Caco-2 (cell line): ENCODE data around the gene CDC42EP5. TPM values are rescaled to one million over a fixed set of nuclear protein-coding genes. Genes with fewer than 3 reads are reported as not detected.

Experiments
- BruUV-seq: library from RNA; stranded (reverse); fragments of 400-500 nt; replicated peaks from 2 replicates; lab custom pipeline; 2021; lab: Mats Ljungman, UMichigan
- CTCF ChIA-PET: fragments of 300-600 bp; sonication (Branson Sonifier 250); formaldehyde crosslinking; loops from one replicate; lab custom pipeline; 2022; ENCODE audit warnings: antibody characterized with exemption; lab: Charles Lee
- POLR2A ChIA-PET: fragments of 300-600 bp; sonication (Branson Sonifier 250); formaldehyde crosslinking; loops from one replicate; lab custom pipeline; 2022; ENCODE audit warnings: antibody characterized with exemption; lab: Charles Lee
- DNase-seq, 2 experiments: peaks; one replicate each; pipeline versions ENCODE4 v3.0.0 to v3.0.0-alpha.2; 2020 to 2022
- H3K27me3 ChIP-seq: replicated peaks from 2 replicates; pipeline ENCODE4 v1.6.0; 2011; ENCODE audit warnings: low read length; ENCODE audit not compliant: control insufficient read depth, insufficient read depth
- H3K36me3 ChIP-seq: 2 replicates; pipeline ENCODE4 v1.5.1; 2011; ENCODE audit warnings: low read length; ENCODE audit not compliant: control insufficient read depth, insufficient read depth
- H3K4me1 ChIP-seq: fragments of 250-450 bp; sonication (Bioruptor Pico); 2 replicates; pipeline ENCODE4 v1.5.1; 2020; ENCODE audit warnings: mild to moderate bottlenecking
- H3K4me3 ChIP-seq: 2 replicates; pipeline ENCODE4 v1.5.1; 2011; ENCODE audit warnings: low read depth, mild to moderate bottlenecking, control low read depth, low read length
- H3K9me3 ChIP-seq: fragments of 250-450 bp; sonication (Bioruptor Pico); 2 replicates; pipeline ENCODE4 v1.5.1; 2020; ENCODE audit warnings: mild to moderate bottlenecking, moderate library complexity
- H3K27ac Mint-ChIP-seq: one replicate; pipeline ENCODE4 v1.8.0; 2022; ENCODE audit warnings: mixed read lengths; ENCODE audit not compliant: unreplicated experiment
- H3K27me3 Mint-ChIP-seq: one replicate; pipeline ENCODE4 v1.8.0; 2022; ENCODE audit warnings: mixed read lengths; ENCODE audit not compliant: insufficient read depth, unreplicated experiment
- H3K36me3 Mint-ChIP-seq: one replicate; pipeline ENCODE4 v1.8.0; 2022; ENCODE audit warnings: mild to moderate bottlenecking, mixed read lengths; ENCODE audit not compliant: insufficient read depth, unreplicated experiment
- H3K4me1 Mint-ChIP-seq: one replicate; pipeline ENCODE4 v1.8.0; 2022; ENCODE audit warnings: low read depth, mixed read lengths; ENCODE audit not compliant: unreplicated experiment
- H3K4me3 Mint-ChIP-seq: one replicate; pipeline ENCODE4 v1.8.0; 2022; ENCODE audit warnings: mild to moderate bottlenecking, moderate library complexity, mixed read lengths; ENCODE audit not compliant: unreplicated experiment
- H3K9me3 Mint-ChIP-seq: one replicate; pipeline ENCODE4 v1.8.0; 2022; ENCODE audit warnings: mixed read lengths; ENCODE audit not compliant: unreplicated experiment
- CTCF ChIP-seq, 2 experiments: fragments of 200-600 bp in 1 of 2; IDR thresholded peaks; 1 replicate in 1 of 2; 2 replicates in 1 of 2; pipeline versions ENCODE4 v1.5.1 to v1.8.0; 2011 to 2022; ENCODE audit warnings: antibody characterized with exemption in 1 of 2, control low read depth in 1 of 2, inconsistent platforms in 1 of 2, low read depth in 1 of 2, low read length in 1 of 2, mild to moderate bottlenecking in 1 of 2, moderate library complexity in 1 of 2; ENCODE audit not compliant: insufficient read depth in 1 of 2, severe bottlenecking in 1 of 2, unreplicated experiment in 1 of 2
- intact Hi-C: fragments of 100-400 bp; cut with micrococcal nuclease; formaldehyde crosslinking; loops from one replicate; pipeline ENCODE4 v1.10.0; 2022; ENCODE audit not compliant: unreplicated experiment
- total RNA-seq: library from RNA; stranded (reverse); gene quantifications from 2 replicates; pipeline ENCODE4 v1.2.3, GENCODE V29; 2022

CDC42EP5 gene
- total RNA-seq, 1 experiment from 2014 or later = 8.6 TPM

GRCh38 chr19:54484451-54484850, 11.4 kb upstream of the CDC42EP5 start:
- POLR2A ChIA-PET = no interaction called here
- no peaks in the 10 kb centered on the region for H3K36me3 ChIP-seq
- intact Hi-C loops = no loop called here
- no peak for DNase-seq
- H3K27me3 ChIP-seq = no peaks in the 10 kb centered on the region
- no peak for TF ChIP-seq CTCF (IDR thresholded peaks at IDR 0.05; ENCODE audit: insufficient read depth in 1 of 2, low read depth in 1 of 2, low read length in 1 of 2, severe bottlenecking in 1 of 2, unreplicated experiment in 1 of 2)
- H3K9me3 Mint-ChIP-seq = no peaks in the 10 kb centered on the region
- no peak overlapping the region for H3K4me3 Mint-ChIP-seq
- BruUV-seq = no TSS peak
- no peak overlapping the region for H3K4me3 ChIP-seq
- peaks cover 21% of the 10 kb centered on the region for H3K27me3 Mint-ChIP-seq
- no peak overlapping the region for H3K27ac Mint-ChIP-seq
- no peaks in the 10 kb centered on the region for H3K4me1 ChIP-seq
- H3K36me3 Mint-ChIP-seq = no peaks in the 10 kb centered on the region
- H3K4me1 Mint-ChIP-seq = no peaks in the 10 kb centered on the region
- CTCF ChIA-PET = interaction anchor here (0.7 kb wide), 1 partner anchor 14 kb away, joined by 4 read pairs; no protein-coding TSS in a partner anchor
- H3K9me3 ChIP-seq = no peaks in the 10 kb centered on the region

GRCh38 chr19:54482889-54483288, 9.8 kb upstream of the CDC42EP5 start:
- Histone ChIP-seq H3K4me1 (no peaks in the 10 kb centered on the region), H3K27me3 (no peaks in the 10 kb centered on the region), H3K36me3 (no peaks in the 10 kb centered on the region), H3K9me3 (no peaks in the 10 kb centered on the region), H3K4me3 (no peak overlapping the region)
- no peaks in the 10 kb centered on the region for H3K9me3 Mint-ChIP-seq
- no peak for DNase-seq
- TF ChIP-seq CTCF (IDR thresholded peaks at IDR 0.05; ENCODE audit: insufficient read depth in 1 of 2, low read depth in 1 of 2, low read length in 1 of 2, severe bottlenecking in 1 of 2, unreplicated experiment in 1 of 2) = no peak
- no peaks in the 10 kb centered on the region for H3K4me1 Mint-ChIP-seq
- no peak overlapping the region for H3K4me3 Mint-ChIP-seq
- CTCF ChIA-PET = no interaction called here
- intact Hi-C loops = no loop called here
- no peaks in the 10 kb centered on the region for H3K36me3 Mint-ChIP-seq
- no peak overlapping the region for H3K27ac Mint-ChIP-seq
- peaks cover 18% of the 10 kb centered on the region for H3K27me3 Mint-ChIP-seq
- POLR2A ChIA-PET = no interaction called here
- no TSS peak for BruUV-seq

- CTCF ChIA-PET = interaction anchor here (0.6 to 0.7 kb wide), 5 partner anchors 85 to 250 kb away, joined by 3 to 10 read pairs (median 4); no protein-coding TSS in a partner anchor
- H3K9me3 Mint-ChIP-seq = no peaks in the 10 kb centered on the region
- H3K27me3 Mint-ChIP-seq = peaks cover 18% of the 10 kb centered on the region
- 0 out of 2 replicates have a peak, but pooled peaks cover 5% of the 10 kb centered on the region for H3K4me1 ChIP-seq
- H3K4me1 Mint-ChIP-seq = peaks cover 6% of the 10 kb centered on the region
- DNase-seq = peak in 1 of 2 experiments; percentile 67
- H3K9me3 ChIP-seq = no peaks in the 10 kb centered on the region
- POLR2A ChIA-PET = interaction anchor here (0.5 kb wide), 1 partner anchor 18 kb away, joined by 3 read pairs; the partner anchor contains the start of gene LENG9
- intact Hi-C loops = loop anchor here (2.0 kb wide), 1 partner anchor 195 kb away; no protein-coding TSS in a partner anchor
- BruUV-seq = no TSS peak
- H3K27ac Mint-ChIP-seq = no peak overlapping the region
- no peaks in the 10 kb centered on the region for H3K36me3 Mint-ChIP-seq
- H3K27me3 ChIP-seq = no peaks in the 10 kb centered on the region
- H3K36me3 ChIP-seq = no peaks in the 10 kb centered on the region
- H3K4me3 ChIP-seq = no peak overlapping the region
- H3K4me3 Mint-ChIP-seq = no peak overlapping the region
- peak; percentile 76 to 81 for TF ChIP-seq CTCF (IDR thresholded peaks at IDR 0.05; ENCODE audit: insufficient read depth in 1 of 2, low read depth in 1 of 2, low read length in 1 of 2, severe bottlenecking in 1 of 2, unreplicated experiment in 1 of 2)
Observed at GRCh38 chr19:54481326-54481930, 8.3 kb upstream of the CDC42EP5 start.
